Naive thymus-derived CD4-positive, alpha-beta T cell (primary cell): ENCODE results near the gene MYL12A. TPM values are rescaled to one million over a fixed set of nuclear protein-coding genes. Genes with fewer than 3 reads are reported as not detected.

Source experiments
- ATAC-seq: fragments of 150-1000 bp; cut with Tn5 transposase; 2 replicates; pipeline ENCODE4 v1.10.0; 2021; ENCODE audit warnings: mild to moderate bottlenecking, moderate library complexity
- CTCF ChIA-PET: fragments of 350-600 bp; sonication (Branson Sonifier 250); formaldehyde crosslinking; loops from one replicate; lab custom pipeline; 2021; ENCODE audit warnings: antibody characterized with exemption; lab: Charles Lee
- POLR2A ChIA-PET: fragments of 350-600 bp; sonication (Branson Sonifier 250); formaldehyde crosslinking; loops from one replicate; lab custom pipeline; 2021; ENCODE audit warnings: antibody characterized with exemption, inconsistent platforms; lab: Charles Lee
- DNase-seq, 9 donors: peaks; one replicate each; pipeline versions ENCODE4 v3.0.0 to v3.0.0-alpha.2; 2020 to 2022; ENCODE audit warnings: mixed read lengths in 1 of 9
- H3K27ac ChIP-seq: one replicate; pipeline ENCODE4 v1.7.0; 2013; ENCODE audit warnings: mild to moderate bottlenecking, low read depth, low read length, moderate library complexity
- H3K27me3 ChIP-seq, 2 donors: one replicate each; pipeline ENCODE4 v1.7.0; 2013; ENCODE audit warnings: low read length in 2 of 2, mild to moderate bottlenecking in 2 of 2, moderate library complexity in 2 of 2; ENCODE audit not compliant: control insufficient read depth in 2 of 2, insufficient read depth in 2 of 2
- H3K36me3 ChIP-seq, 3 experiments: 1 replicate in 2 of 3; 2 replicates in 1 of 3; pipeline ENCODE4 v1.7.0; 2013; ENCODE audit warnings: low read length in 3 of 3, mild to moderate bottlenecking in 3 of 3, moderate library complexity in 1 of 3; ENCODE audit not compliant: insufficient read depth in 3 of 3, control insufficient read depth in 2 of 3
- H3K4me1 ChIP-seq, 2 donors: one replicate each; pipeline ENCODE4 v1.7.0; 2013; ENCODE audit warnings: low read length in 2 of 2, mild to moderate bottlenecking in 2 of 2, moderate library complexity in 1 of 2; ENCODE audit not compliant: control insufficient read depth in 2 of 2, insufficient read depth in 2 of 2
- H3K4me3 ChIP-seq: 2 replicates; pipeline ENCODE4 v1.7.0; 2013; ENCODE audit warnings: mild to moderate bottlenecking, low read length
- H3K9me3 ChIP-seq, 3 experiments: 1 replicate in 2 of 3; 2 replicates in 1 of 3; pipeline ENCODE4 v1.7.0; 2013; ENCODE audit warnings: low read length in 3 of 3; ENCODE audit not compliant: control insufficient read depth in 2 of 3
- H3K27ac Mint-ChIP-seq, 9 donors: one replicate each; pipeline ENCODE4 v1.8.0; 2020 to 2022; ENCODE audit warnings: mixed read lengths in 9 of 9, mild to moderate bottlenecking in 8 of 9, moderate library complexity in 5 of 9, inconsistent platforms in 2 of 9
- H3K27me3 Mint-ChIP-seq, 5 donors: one replicate each; pipeline ENCODE4 v1.8.0; 2021 to 2022; ENCODE audit warnings: mixed read lengths in 5 of 5, mild to moderate bottlenecking in 1 of 5
- H3K36me3 Mint-ChIP-seq, 5 donors: one replicate each; pipeline ENCODE4 v1.8.0; 2020 to 2022; ENCODE audit warnings: mixed read lengths in 5 of 5, mild to moderate bottlenecking in 3 of 5, inconsistent platforms in 1 of 5
- H3K4me1 Mint-ChIP-seq, 7 donors: one replicate each; pipeline ENCODE4 v1.8.0; 2020 to 2022; ENCODE audit warnings: mixed read lengths in 7 of 7, mild to moderate bottlenecking in 3 of 7, inconsistent platforms in 1 of 7
- H3K4me3 Mint-ChIP-seq, 10 donors: one replicate each; pipeline ENCODE4 v1.8.0; 2020 to 2022; ENCODE audit warnings: mild to moderate bottlenecking in 10 of 10, mixed read lengths in 10 of 10, moderate library complexity in 6 of 10, inconsistent platforms in 2 of 10
- H3K9me3 Mint-ChIP-seq, 11 donors: one replicate each; pipeline ENCODE4 v1.8.0; 2020 to 2022; ENCODE audit warnings: mixed read lengths in 11 of 11, mild to moderate bottlenecking in 4 of 11, inconsistent platforms in 1 of 11, moderate library complexity in 1 of 11
- intact Hi-C, 2 donors: fragments of 100-400 bp; cut with micrococcal nuclease; formaldehyde crosslinking; loops; one replicate each; pipeline ENCODE4 v1.15.1; 2023
- polyA plus RNA-seq, 2 donors: library from polyadenylated mRNA; unstranded; fragments of 300-500 nt; fragmentation: Illumina TruSeq; gene quantifications; one replicate each; pipeline ENCODE4 v1.2.3, GENCODE V29; 2021
- total RNA-seq, 6 experiments: library from RNA in 5 of 6; stranded (reverse) in 5 of 6; gene quantifications; 1 replicate in 5 of 6; 2 replicates in 1 of 6; pipeline ENCODE4 v1.2.3 and lab custom pipeline; 2021 to 2026

Gene MYL12A
- total and polyA plus RNA-seq, 7 experiments from 2014 or later = 331 to 2,608 (median 426) TPM

DNA sequence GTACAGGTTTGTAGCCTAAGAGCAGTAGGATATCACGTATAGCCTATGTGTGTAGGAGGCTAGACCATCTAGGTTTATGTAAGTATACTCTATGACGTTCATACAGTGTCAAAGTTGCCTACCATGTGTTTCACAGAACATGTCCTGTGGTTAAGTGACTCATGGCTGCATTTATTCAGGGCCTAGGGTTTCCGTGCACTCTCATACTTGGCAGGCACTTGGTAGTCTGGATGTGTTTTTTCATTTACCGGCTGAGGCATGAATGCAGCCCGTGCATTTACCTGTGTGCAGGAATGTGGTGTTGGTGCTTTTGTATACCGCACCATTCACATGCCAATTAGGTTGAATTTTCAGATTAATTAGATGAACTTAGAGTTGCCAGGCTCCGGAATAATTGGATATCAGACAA, 57.8 kb downstream of the MYL12A start:
- Histone ChIP-seq H3K9me3 (no peaks in the 10 kb centered on the region), H3K4me3 (no peak overlapping the region), H3K4me1 (peaks cover 0 to 7% of the 10 kb centered on the region in 2 donors), H3K36me3 (no peaks in the 10 kb centered on the region), H3K27ac (no peak overlapping the region), H3K27me3 (no peaks in the 10 kb centered on the region)
- Mint-ChIP-seq H3K4me1 (peaks cover 0 to 20% (median 0%) of the 10 kb centered on the region in 7 donors), H3K9me3 (peaks cover 0 to 1% (median 0%) of the 10 kb centered on the region in 11 donors), H3K36me3 (no peaks in the 10 kb centered on the region), H3K4me3 (peak overlapping the region in 1 of 10 donors; percentile 43), H3K27me3 (peaks cover 5 to 22% (median 17%) of the 10 kb centered on the region in 5 donors), H3K27ac (peak overlapping the region in 1 of 9 donors; percentile 86)
- peak in 2 of 9 donors; percentile 15 to 37 for DNase-seq
- intact Hi-C loops = loop anchor here in 1 of 2 donors (2.0 kb wide), 1 partner anchor 289 kb away; no protein-coding TSS in a partner anchor
- ChIA-PET POLR2A (no interaction called here), CTCF (no interaction called here)
- ATAC-seq = peak; percentile 94

Other genes with a start within 250 kb of the MYL12A start
- 100 to 1,000 TPM in 1 of 5 experiments, 10 to 100 TPM in 4; 58.8 to 133 (median 73.6) TPM for gene LPIN2, start 234.7 kb upstream of the MYL12A start, total RNA-seq
- gene LPIN2, start 234.7 kb upstream of the MYL12A start, polyA plus RNA-seq = 10 to 100 TPM; 63.7 to 73.1 TPM
- 1 to 10 TPM; 1.7 to 6.7 (median 2.9) TPM for gene MYOM1, start 27.8 kb upstream of the MYL12A start, total RNA-seq
- 1 to 10 TPM in 1 of 2 donors, under 1 TPM in 1; 0.83 to 1.9 TPM for gene MYOM1, start 27.8 kb upstream of the MYL12A start, polyA plus RNA-seq
- gene MYL12B, start 14.3 kb downstream of the MYL12A start, total RNA-seq = 100 to 1,000 TPM; 140 to 300 (median 169) TPM
- gene MYL12B, start 14.3 kb downstream of the MYL12A start, polyA plus RNA-seq = 100 to 1,000 TPM; 942 to 982 TPM
- gene TGIF1, start 202.4 kb downstream of the MYL12A start, total RNA-seq = 10 to 100 TPM; 15.4 to 88.7 (median 63.6) TPM
- gene TGIF1, start 202.4 kb downstream of the MYL12A start, polyA plus RNA-seq = 10 to 100 TPM; 23.6 to 38.8 TPM